Neural cell (in vitro differentiated cells): ENCODE data around the gene CAPN2. TPM values are rescaled to one million over a fixed set of nuclear protein-coding genes. Genes with fewer than 3 reads are reported as not detected.
"Not testable (repeated sequence)": the region's sequence is repeated elsewhere in the genome, so short reads cannot be mapped to it uniquely, and the experiment has no call there.

ENCODE experiments used
- H2AFZ ChIP-seq: fragments of 200-600, 300-800 bp; sonication (generic), shearing (Covaris generic); 2 replicates; pipeline ENCODE4 v1.6.0; 2014; ENCODE audit warnings: low read depth, mild to moderate bottlenecking, antibody characterized with exemption, low read length, moderate library complexity
- H3F3A ChIP-seq: fragments of 200-600 bp; shearing (Covaris generic); 2 replicates; pipeline ENCODE4 v1.6.1; 2016; ENCODE audit warnings: mild to moderate bottlenecking, moderate library complexity, mixed read lengths, antibody characterized with exemption, low read length; ENCODE audit not compliant: insufficient read depth, poor library complexity, severe bottlenecking
- H3K27ac ChIP-seq: fragments of 200-600, 300-800 bp; sonication (generic), shearing (Covaris generic); 2 replicates; pipeline ENCODE4 v1.5.1; 2014; ENCODE audit warnings: mild to moderate bottlenecking, low read length, moderate library complexity
- H3K27me3 ChIP-seq: fragments of 300-800, 200-600 bp; sonication (generic), shearing (Covaris generic); 2 replicates; pipeline ENCODE4 v1.6.0; 2014; ENCODE audit warnings: mild to moderate bottlenecking, low read depth, low read length, moderate library complexity; ENCODE audit not compliant: insufficient read depth
- H3K36me3 ChIP-seq: fragments of 300-800, 200-600 bp; sonication (generic), shearing (Covaris generic); 2 replicates; pipeline ENCODE4 v1.5.1; 2014; ENCODE audit warnings: mild to moderate bottlenecking, antibody characterized with exemption, low read length, moderate library complexity; ENCODE audit not compliant: insufficient read depth
- H3K4me2 ChIP-seq: fragments of 300-800, 200-600 bp; sonication (generic), shearing (Covaris generic); 2 replicates; pipeline ENCODE4 v1.6.0; 2014; ENCODE audit warnings: mild to moderate bottlenecking, low read length
- H3K4me3 ChIP-seq: fragments of 300-800, 200-600 bp; sonication (generic), shearing (Covaris generic); 2 replicates; pipeline ENCODE4 v1.5.1; 2014; ENCODE audit warnings: mild to moderate bottlenecking, low read length, moderate library complexity
- H3K79me2 ChIP-seq: fragments of 200-600 bp; shearing (Covaris generic); replicated peaks from 2 replicates; pipeline ENCODE4 v1.6.0; 2014; ENCODE audit warnings: mild to moderate bottlenecking, low read length, moderate library complexity; ENCODE audit not compliant: insufficient read depth
- H3K9ac ChIP-seq: fragments of 300-800, 200-600 bp; sonication (generic), shearing (Covaris generic); 2 replicates; pipeline ENCODE4 v1.6.1; 2016; ENCODE audit warnings: mild to moderate bottlenecking, low read length, mixed read lengths
- H3K9me2 ChIP-seq: fragments of 200-600 bp; shearing (Covaris generic); 2 replicates; pipeline ENCODE4 v1.6.1; 2016; ENCODE audit warnings: mild to moderate bottlenecking, low read length, mixed read lengths; ENCODE audit not compliant: insufficient read depth
- H3K9me3 ChIP-seq: fragments of 200-600, 300-800 bp; sonication (generic), shearing (Covaris generic); 2 replicates; pipeline ENCODE4 v1.6.1; 2016; ENCODE audit warnings: mild to moderate bottlenecking, mixed run types, low read length, moderate library complexity, mixed read lengths
- H4K20me1 ChIP-seq: fragments of 200-600 bp; shearing (Covaris generic); 2 replicates; pipeline ENCODE4 v1.6.1; 2016; ENCODE audit warnings: mild to moderate bottlenecking, mixed run types; ENCODE audit not compliant: insufficient read depth
- EP300 ChIP-seq: fragments of 450-650 bp; conservative IDR thresholded peaks from 2 replicates; pipeline ENCODE4 v1.6.1; 2014; ENCODE audit warnings: antibody characterized with exemption, mild to moderate bottlenecking, moderate library complexity; ENCODE audit not compliant: poor library complexity, severe bottlenecking
- EZH2 ChIP-seq: fragments of 200-600, 300-800 bp; shearing (Covaris generic), sonication (generic); IDR thresholded peaks from 2 replicates; pipeline ENCODE4 v1.6.1; 2014; ENCODE audit warnings: antibody characterized with exemption, low read length, borderline replicate concordance, mild to moderate bottlenecking; ENCODE audit not compliant: insufficient read depth, poor library complexity, severe bottlenecking
- MXI1 ChIP-seq: fragments of 450-650 bp; conservative IDR thresholded peaks from 2 replicates; pipeline ENCODE4 v1.6.1; 2014; ENCODE audit warnings: antibody characterized with exemption, mild to moderate bottlenecking; ENCODE audit not compliant: poor library complexity, severe bottlenecking
- POLR2AphosphoS5 ChIP-seq: IDR thresholded peaks from 2 replicates; pipeline ENCODE4 v1.6.1; 2012
- RAD21 ChIP-seq: fragments of 450-650 bp; conservative IDR thresholded peaks from 2 replicates; pipeline ENCODE4 v1.6.1; 2014; ENCODE audit warnings: antibody characterized with exemption, mild to moderate bottlenecking, moderate library complexity
- SMC3 ChIP-seq: fragments of 450-650 bp; conservative IDR thresholded peaks from 2 replicates; pipeline ENCODE4 v1.6.1; 2014; ENCODE audit warnings: antibody characterized with exemption, mild to moderate bottlenecking, moderate library complexity; ENCODE audit not compliant: poor library complexity
- TAF1 ChIP-seq: IDR thresholded peaks from 2 replicates; pipeline ENCODE4 v1.6.1; 2012; ENCODE audit warnings: low read depth
- polyA plus RNA-seq: library from polyadenylated mRNA; depleted of rRNA; stranded (reverse); fragments of >200 nt; gene quantifications from 2 replicates; pipeline ENCODE4 v1.2.3, GENCODE V29; 2014
- TF ChIP-seq, protein P1 (sequence below): IDR thresholded peaks from 2 replicates; pipeline ENCODE4 v1.6.1; 2012; ENCODE audit warnings: borderline replicate concordance
- TF ChIP-seq, protein P2 (sequence below): fragments of 450-650 bp; IDR thresholded peaks from 2 replicates; pipeline ENCODE4 v1.5.1; 2014; ENCODE audit warnings: antibody characterized with exemption, mild to moderate bottlenecking, moderate library complexity; ENCODE audit not compliant: poor library complexity, severe bottlenecking

The CAPN2 gene
- polyA plus RNA-seq, 1 donor from 2014 or later = 58.8 TPM

GRCh38 chr1:223802602-223803001, 90.3 kb downstream of the CAPN2 start:
- Histone ChIP-seq H3K9ac (no peak overlapping the region), H3K4me3 (no peak overlapping the region), H3K36me3 (peaks cover 9% of the 10 kb centered on the region), H4K20me1 (no peaks in the 10 kb centered on the region), H3K27ac (no peak overlapping the region), H3K9me2 (no peaks in the 10 kb centered on the region), H3K9me3 (no peaks in the 10 kb centered on the region), H2AFZ (no peak overlapping the region), H3K79me2 (no peaks in the 10 kb centered on the region), H3K27me3 (no peaks in the 10 kb centered on the region), H3F3A (no peaks in the 10 kb centered on the region), H3K4me2 (no peak overlapping the region)
- TF ChIP-seq, protein P1, sequence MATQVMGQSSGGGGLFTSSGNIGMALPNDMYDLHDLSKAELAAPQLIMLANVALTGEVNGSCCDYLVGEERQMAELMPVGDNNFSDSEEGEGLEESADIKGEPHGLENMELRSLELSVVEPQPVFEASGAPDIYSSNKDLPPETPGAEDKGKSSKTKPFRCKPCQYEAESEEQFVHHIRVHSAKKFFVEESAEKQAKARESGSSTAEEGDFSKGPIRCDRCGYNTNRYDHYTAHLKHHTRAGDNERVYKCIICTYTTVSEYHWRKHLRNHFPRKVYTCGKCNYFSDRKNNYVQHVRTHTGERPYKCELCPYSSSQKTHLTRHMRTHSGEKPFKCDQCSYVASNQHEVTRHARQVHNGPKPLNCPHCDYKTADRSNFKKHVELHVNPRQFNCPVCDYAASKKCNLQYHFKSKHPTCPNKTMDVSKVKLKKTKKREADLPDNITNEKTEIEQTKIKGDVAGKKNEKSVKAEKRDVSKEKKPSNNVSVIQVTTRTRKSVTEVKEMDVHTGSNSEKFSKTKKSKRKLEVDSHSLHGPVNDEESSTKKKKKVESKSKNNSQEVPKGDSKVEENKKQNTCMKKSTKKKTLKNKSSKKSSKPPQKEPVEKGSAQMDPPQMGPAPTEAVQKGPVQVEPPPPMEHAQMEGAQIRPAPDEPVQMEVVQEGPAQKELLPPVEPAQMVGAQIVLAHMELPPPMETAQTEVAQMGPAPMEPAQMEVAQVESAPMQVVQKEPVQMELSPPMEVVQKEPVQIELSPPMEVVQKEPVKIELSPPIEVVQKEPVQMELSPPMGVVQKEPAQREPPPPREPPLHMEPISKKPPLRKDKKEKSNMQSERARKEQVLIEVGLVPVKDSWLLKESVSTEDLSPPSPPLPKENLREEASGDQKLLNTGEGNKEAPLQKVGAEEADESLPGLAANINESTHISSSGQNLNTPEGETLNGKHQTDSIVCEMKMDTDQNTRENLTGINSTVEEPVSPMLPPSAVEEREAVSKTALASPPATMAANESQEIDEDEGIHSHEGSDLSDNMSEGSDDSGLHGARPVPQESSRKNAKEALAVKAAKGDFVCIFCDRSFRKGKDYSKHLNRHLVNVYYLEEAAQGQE = no peak
- TF ChIP-seq EP300 (no peak), TAF1 (no peak), RAD21 (no peak), SMC3 (no peak), POLR2AphosphoS5 (no peak), MXI1 (no peak), EZH2 (no peak)
- TF ChIP-seq, protein P2, sequence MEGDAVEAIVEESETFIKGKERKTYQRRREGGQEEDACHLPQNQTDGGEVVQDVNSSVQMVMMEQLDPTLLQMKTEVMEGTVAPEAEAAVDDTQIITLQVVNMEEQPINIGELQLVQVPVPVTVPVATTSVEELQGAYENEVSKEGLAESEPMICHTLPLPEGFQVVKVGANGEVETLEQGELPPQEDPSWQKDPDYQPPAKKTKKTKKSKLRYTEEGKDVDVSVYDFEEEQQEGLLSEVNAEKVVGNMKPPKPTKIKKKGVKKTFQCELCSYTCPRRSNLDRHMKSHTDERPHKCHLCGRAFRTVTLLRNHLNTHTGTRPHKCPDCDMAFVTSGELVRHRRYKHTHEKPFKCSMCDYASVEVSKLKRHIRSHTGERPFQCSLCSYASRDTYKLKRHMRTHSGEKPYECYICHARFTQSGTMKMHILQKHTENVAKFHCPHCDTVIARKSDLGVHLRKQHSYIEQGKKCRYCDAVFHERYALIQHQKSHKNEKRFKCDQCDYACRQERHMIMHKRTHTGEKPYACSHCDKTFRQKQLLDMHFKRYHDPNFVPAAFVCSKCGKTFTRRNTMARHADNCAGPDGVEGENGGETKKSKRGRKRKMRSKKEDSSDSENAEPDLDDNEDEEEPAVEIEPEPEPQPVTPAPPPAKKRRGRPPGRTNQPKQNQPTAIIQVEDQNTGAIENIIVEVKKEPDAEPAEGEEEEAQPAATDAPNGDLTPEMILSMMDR = no peak

- Histone ChIP-seq H3K9me3 (no peaks in the 10 kb centered on the region), H3K27ac (no peak overlapping the region), H3K27me3 (no peaks in the 10 kb centered on the region), H3F3A (no peaks in the 10 kb centered on the region), H2AFZ (no peak overlapping the region), H3K4me2 (no peak overlapping the region), H3K9me2 (no peaks in the 10 kb centered on the region), H3K36me3 (peaks cover 9% of the 10 kb centered on the region), H3K79me2 (no peaks in the 10 kb centered on the region), H4K20me1 (no peaks in the 10 kb centered on the region), H3K4me3 (no peak overlapping the region), H3K9ac (no peak overlapping the region)
- TF ChIP-seq MXI1 = no peak
- TF ChIP-seq TAF1 = no peak
- TF ChIP-seq, protein P2 = no peak
- TF ChIP-seq EP300 = no peak
- TF ChIP-seq, protein P1 = no peak
- TF ChIP-seq RAD21 = no peak
- TF ChIP-seq POLR2AphosphoS5 = no peak
- no peak for TF ChIP-seq SMC3
- TF ChIP-seq EZH2 = no peak
Measured at GRCh38 chr1:223803211-223803610, 90.9 kb downstream of the CAPN2 start.

GRCh38 chr1:223809905-223810304, 97.6 kb downstream of the CAPN2 start:
- H3K4me2 ChIP-seq, H3K27me3 ChIP-seq, H3K27ac ChIP-seq, H3K9ac ChIP-seq, H3K4me3 ChIP-seq, H3F3A ChIP-seq, H2AFZ ChIP-seq, H3K9me2 ChIP-seq, H4K20me1 ChIP-seq, H3K79me2 ChIP-seq, H3K9me3 ChIP-seq, H3K36me3 ChIP-seq: not testable (repeated sequence)
